GM10248 (cell line): ENCODE data around the gene MRPL2.

Experiments used
- CTCF ChIA-PET: fragments of 300-600 bp; sonication (Branson Sonifier 250); formaldehyde crosslinking; extraction: SDS; loops from one replicate; lab custom pipeline; 2021; ENCODE audit warnings: antibody characterized with exemption; lab: Yijun Ruan, JAX
- POLR2A ChIA-PET: fragments of 350-650 bp; sonication (Branson Sonifier 250); formaldehyde crosslinking; extraction: SDS; loops from one replicate; lab custom pipeline; 2020; ENCODE audit warnings: antibody characterized with exemption; lab: Yijun Ruan, JAX
- DNase-seq: peaks from one replicate; pipeline ENCODE4 v3.0.0; 2012; ENCODE audit errors: extremely low spot score
- CTCF ChIP-seq: IDR thresholded peaks from 2 replicates; pipeline ENCODE4 v1.5.1; 2012; ENCODE audit warnings: mild to moderate bottlenecking, low read depth; ENCODE audit errors: extremely low read depth, missing control alignments, control extremely low read depth

Gene MRPL2

DNA sequence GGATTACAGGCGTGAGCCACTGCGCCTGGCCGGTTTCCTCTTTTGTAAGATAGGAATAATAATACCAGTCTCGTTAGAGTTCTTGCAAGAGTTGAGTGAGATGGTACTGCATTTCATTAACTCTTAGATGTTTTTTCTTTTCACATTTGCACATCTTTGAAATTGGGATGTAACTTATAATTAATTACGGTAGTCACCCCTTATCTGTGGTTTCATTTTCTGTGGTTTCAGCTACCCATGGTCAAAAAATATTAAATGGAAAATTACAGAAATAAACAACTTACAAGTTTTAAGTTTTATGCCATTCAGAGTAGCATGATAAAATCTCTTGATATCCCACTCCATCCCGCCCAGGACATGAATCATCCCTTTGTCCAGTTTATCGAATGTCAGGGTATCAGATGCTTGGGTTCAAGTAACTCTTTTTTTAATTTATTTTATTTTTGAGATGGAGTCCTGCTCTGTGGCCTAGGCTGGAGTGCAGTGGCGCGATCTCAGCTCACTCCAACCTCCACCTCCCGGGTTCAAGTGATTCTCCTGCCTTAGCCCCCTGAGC lies 32.3 kb upstream of the MRPL2 start:
- no peak for TF ChIP-seq CTCF
- POLR2A ChIA-PET: no interaction called here
- CTCF ChIA-PET: no interaction called here
- no peak for DNase-seq

DNA sequence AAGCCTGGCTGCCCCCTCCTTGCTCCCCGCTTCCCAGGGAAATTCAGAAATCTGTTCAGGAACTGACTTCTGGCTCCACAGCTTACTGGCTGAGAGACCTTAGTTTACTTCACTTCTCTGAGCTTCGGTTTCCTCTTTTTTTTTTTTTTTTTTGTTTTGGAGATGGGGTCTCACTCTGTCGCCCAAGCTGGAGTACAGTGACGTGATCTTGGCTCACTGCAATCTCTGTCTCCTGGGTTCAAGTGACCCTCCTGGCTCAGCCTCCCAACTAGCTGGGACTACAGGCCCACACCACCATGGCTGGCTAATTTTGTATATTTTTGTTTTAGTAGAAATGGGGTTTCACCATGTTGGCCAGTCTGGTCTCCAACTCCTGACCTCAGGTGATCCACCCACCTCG lies 31.8 kb upstream of the MRPL2 start:
- ChIA-PET CTCF (no interaction called here), POLR2A (interaction anchor here (0.6 kb wide), 2 partner anchors 12 to 387 kb away, joined by 3 to 5 read pairs; no protein-coding TSS in a partner anchor)
- DNase-seq: no peak
- TF ChIP-seq CTCF: no peak

DNA sequence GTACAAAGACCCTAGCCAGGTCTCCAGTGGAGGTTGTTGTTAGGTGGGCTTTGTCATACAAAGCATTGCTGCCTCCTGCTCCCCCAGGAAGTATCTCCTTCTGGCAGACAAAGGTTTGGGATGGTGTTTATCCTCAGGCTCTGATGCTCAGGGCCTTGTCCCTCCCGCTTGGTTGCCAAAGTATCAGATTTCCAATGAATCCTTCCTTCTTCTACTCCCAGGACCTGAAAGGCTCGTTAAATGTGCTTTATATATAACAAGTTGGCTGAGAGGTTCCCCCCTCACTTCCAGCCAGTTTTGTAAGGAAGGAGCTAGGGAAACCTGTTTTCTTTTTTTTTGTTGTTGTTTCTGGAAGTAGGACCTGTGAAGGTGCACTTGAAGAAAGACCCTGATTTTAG lies 31.3 kb upstream of the MRPL2 start:
- ChIA-PET CTCF (no interaction called here), POLR2A (interaction anchor here (0.6 kb wide), 2 partner anchors 11 to 387 kb away, joined by 3 to 5 read pairs; no protein-coding TSS in a partner anchor)
- no peak for DNase-seq
- TF ChIP-seq CTCF: no peak

- ChIA-PET CTCF (interaction anchor here (1.3 kb wide), 1 partner anchor 54 kb away, joined by 3 read pairs; no protein-coding TSS in a partner anchor), POLR2A (no interaction called here)
- TF ChIP-seq CTCF: no peak
- no peak for DNase-seq
These were observed 30.8 kb upstream of the MRPL2 start for GRCh38 chr6:43089874-43090558.

GRCh38 chr6:43089467-43089866 lies 30.2 kb upstream of the MRPL2 start:
- POLR2A ChIA-PET: no interaction called here
- no peak for TF ChIP-seq CTCF
- CTCF ChIA-PET: interaction anchor here (1.3 kb wide), 1 partner anchor 54 kb away, joined by 3 read pairs; no protein-coding TSS in a partner anchor
- no peak for DNase-seq

DNA sequence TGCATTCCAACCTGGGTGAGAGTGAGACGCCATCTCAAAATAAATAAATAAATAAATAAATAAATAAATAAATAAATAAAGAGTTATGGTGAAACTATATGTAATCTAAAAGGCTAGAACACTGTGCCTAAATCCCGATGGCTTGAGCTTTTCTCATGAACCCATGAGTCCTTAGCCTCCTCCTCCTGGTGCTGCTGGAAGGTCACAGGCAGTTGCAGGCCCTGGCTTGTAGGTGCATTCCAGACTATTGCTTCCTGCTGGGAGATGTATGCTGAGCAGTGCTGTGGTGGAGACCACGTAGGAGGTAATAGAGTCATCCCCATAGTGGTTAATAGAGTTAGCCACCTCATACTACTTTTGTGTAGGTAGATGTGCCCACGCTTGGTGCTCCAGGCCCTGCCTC lies 29.4 kb upstream of the MRPL2 start:
- no peak for DNase-seq
- ChIA-PET POLR2A (no interaction called here), CTCF (interaction anchor here (1.3 to 2.7 kb wide), 2 partner anchors 8 to 55 kb away, joined by 3 to 9 read pairs; no protein-coding TSS in a partner anchor)
- no peak for TF ChIP-seq CTCF
